IPS-18a (cell line): Measurements from ENCODE around the gene NLRP14.

Source experiments
- H3K27ac ChIP-seq: one replicate; pipeline ENCODE4 v1.5.1; 2013; ENCODE audit warnings: low read length
- H3K27me3 ChIP-seq: one replicate; pipeline ENCODE4 v1.6.1; 2013; ENCODE audit warnings: mild to moderate bottlenecking, low read length; ENCODE audit not compliant: control insufficient read depth, insufficient read depth
- H3K36me3 ChIP-seq: one replicate; pipeline ENCODE4 v1.6.1; 2013; ENCODE audit warnings: low read depth, low read length; ENCODE audit not compliant: control insufficient read depth
- H3K4me1 ChIP-seq: one replicate; pipeline ENCODE4 v1.6.1; 2013; ENCODE audit warnings: low read depth, low read length; ENCODE audit not compliant: control insufficient read depth
- H3K4me3 ChIP-seq: one replicate; pipeline ENCODE4 v1.5.1; 2013; ENCODE audit warnings: low read length
- H3K9ac ChIP-seq: one replicate; pipeline ENCODE4 v1.6.1; 2013; ENCODE audit warnings: mild to moderate bottlenecking, low read length, moderate library complexity
- H3K9me3 ChIP-seq: one replicate; pipeline ENCODE4 v1.6.1; 2013; ENCODE audit warnings: low read depth, low read length; ENCODE audit not compliant: control insufficient read depth

Gene NLRP14

DNA sequence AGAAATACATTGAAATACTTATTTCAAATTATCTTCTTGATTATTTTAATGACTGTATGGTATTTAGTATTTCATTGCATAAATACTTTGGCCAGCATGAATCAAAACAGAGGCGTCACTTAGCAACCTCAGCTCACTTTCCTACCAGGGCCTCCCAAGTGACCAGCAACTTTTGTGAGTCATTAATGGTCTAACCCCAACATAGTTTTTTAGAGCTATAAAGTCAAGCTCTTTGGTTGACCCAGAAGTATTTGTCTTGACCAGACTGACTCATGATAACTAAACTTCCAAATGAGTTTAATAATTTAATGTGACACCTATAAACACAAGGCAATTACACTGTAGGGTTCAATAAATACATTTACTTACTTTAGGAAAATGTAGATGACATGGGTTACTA is 40.6 kb downstream of the NLRP14 start:
- no peaks in the 10 kb centered on the region for H3K36me3 ChIP-seq
- H3K9me3 ChIP-seq: no peaks in the 10 kb centered on the region
- no peak overlapping the region for H3K9ac ChIP-seq
- no peaks in the 10 kb centered on the region for H3K4me1 ChIP-seq
- no peak overlapping the region for H3K4me3 ChIP-seq
- no peaks in the 10 kb centered on the region for H3K27me3 ChIP-seq
- no peak overlapping the region for H3K27ac ChIP-seq

GRCh38 chr11:7062534-7062933 is 42.3 kb downstream of the NLRP14 start:
- Histone ChIP-seq H3K9ac (no peak overlapping the region), H3K27ac (no peak overlapping the region), H3K9me3 (no peaks in the 10 kb centered on the region), H3K27me3 (no peaks in the 10 kb centered on the region), H3K4me3 (no peak overlapping the region), H3K4me1 (no peaks in the 10 kb centered on the region), H3K36me3 (no peaks in the 10 kb centered on the region)

GRCh38 chr11:7072401-7073028 is 52.2 kb downstream of the NLRP14 start:
- no peaks in the 10 kb centered on the region for H3K27me3 ChIP-seq
- H3K4me3 ChIP-seq: no peak overlapping the region
- H3K9me3 ChIP-seq: no peaks in the 10 kb centered on the region
- no peak overlapping the region for H3K27ac ChIP-seq
- no peaks in the 10 kb centered on the region for H3K36me3 ChIP-seq
- no peak overlapping the region for H3K9ac ChIP-seq
- no peaks in the 10 kb centered on the region for H3K4me1 ChIP-seq

DNA sequence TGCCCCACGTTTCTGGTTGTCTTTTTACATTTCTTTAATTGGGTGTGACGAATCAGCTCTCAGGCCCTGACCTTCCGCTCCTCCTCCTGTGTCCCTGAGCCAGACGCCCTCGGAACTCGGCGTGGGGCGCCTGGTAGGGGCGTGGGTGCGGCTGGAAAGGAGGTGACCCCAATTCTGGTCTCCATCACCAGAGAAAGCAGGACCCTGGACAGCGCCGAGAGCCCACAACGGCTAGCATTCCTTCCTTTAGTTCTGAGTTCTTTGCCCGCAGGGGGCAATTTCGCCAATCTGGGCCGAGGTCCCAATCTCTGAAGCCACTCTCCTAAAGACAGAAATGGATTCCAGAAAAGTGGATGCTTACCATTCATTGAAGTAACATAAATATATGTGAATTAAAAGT is 56.8 kb downstream of the NLRP14 start:
- no peaks in the 10 kb centered on the region for H3K36me3 ChIP-seq
- H3K9ac ChIP-seq: no peak overlapping the region
- H3K27ac ChIP-seq: no peak overlapping the region
- no peaks in the 10 kb centered on the region for H3K4me1 ChIP-seq
- H3K27me3 ChIP-seq: no peaks in the 10 kb centered on the region
- H3K4me3 ChIP-seq: no peak overlapping the region
- H3K9me3 ChIP-seq: peaks cover 6% of the 10 kb centered on the region

DNA sequence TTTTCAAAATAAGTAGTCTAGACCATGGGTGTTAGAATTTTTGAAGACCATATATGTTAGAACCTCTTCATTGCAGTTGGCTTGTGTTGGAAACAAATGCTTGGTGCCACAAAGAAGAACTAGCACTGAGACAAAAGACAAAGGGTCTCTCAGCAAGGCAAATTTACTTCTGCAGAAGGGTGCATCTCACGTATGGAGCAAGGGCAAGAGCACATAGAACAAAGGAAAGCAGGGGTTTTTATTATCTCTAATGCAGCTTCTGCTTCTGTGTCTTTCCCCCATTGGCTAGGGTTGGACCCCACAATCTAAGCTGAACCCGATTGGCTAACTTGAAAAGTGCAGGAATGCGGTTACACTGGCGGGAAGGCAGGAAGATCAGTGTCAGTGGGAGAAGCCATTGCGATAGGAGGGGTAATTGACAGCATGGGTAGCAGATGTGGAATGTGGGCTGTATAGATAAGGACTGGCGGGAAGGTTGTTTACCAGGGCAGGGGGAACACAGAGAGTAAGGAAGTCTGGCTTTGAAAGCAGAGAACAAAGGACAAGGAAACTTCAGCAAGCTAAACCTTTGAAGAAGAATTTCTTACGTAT is 59.4 kb downstream of the NLRP14 start:
- H3K4me1 ChIP-seq: no peaks in the 10 kb centered on the region
- H3K27ac ChIP-seq: no peak overlapping the region
- H3K4me3 ChIP-seq: no peak overlapping the region
- no peaks in the 10 kb centered on the region for H3K27me3 ChIP-seq
- H3K9me3 ChIP-seq: peaks cover 6% of the 10 kb centered on the region
- no peaks in the 10 kb centered on the region for H3K36me3 ChIP-seq
- H3K9ac ChIP-seq: no peak overlapping the region

- Histone ChIP-seq H3K4me3 (no peak overlapping the region), H3K27ac (no peak overlapping the region), H3K4me1 (no peaks in the 10 kb centered on the region), H3K9ac (no peak overlapping the region), H3K9me3 (peaks cover 6% of the 10 kb centered on the region), H3K36me3 (no peaks in the 10 kb centered on the region), H3K27me3 (no peaks in the 10 kb centered on the region)
Measured at GRCh38 chr11:7080900-7081299, 60.6 kb downstream of the NLRP14 start.

- no peaks in the 10 kb centered on the region for H3K4me1 ChIP-seq
- peaks cover 6% of the 10 kb centered on the region for H3K9me3 ChIP-seq
- no peaks in the 10 kb centered on the region for H3K27me3 ChIP-seq
- H3K27ac ChIP-seq: no peak overlapping the region
- H3K4me3 ChIP-seq: no peak overlapping the region
- no peak overlapping the region for H3K9ac ChIP-seq
- no peaks in the 10 kb centered on the region for H3K36me3 ChIP-seq
Measured at GRCh38 chr11:7081441-7081840, 61.2 kb downstream of the NLRP14 start.

- H3K36me3 ChIP-seq: no peaks in the 10 kb centered on the region
Measured at GRCh38 chr11:7088921-7089320, 68.6 kb downstream of the NLRP14 start, which contains the start of gene RBMXL2. Gene RBMXL2, plus strand, starts transcription at chr11:7088998. Its CDS starts 123 bp downstream, at chr11:7089121.

GRCh38 chr11:7089328-7090251 is 69.3 kb downstream of the NLRP14 start:
- Histone ChIP-seq H3K9me3 (no peaks in the 10 kb centered on the region), H3K36me3 (no peaks in the 10 kb centered on the region), H3K4me1 (no peaks in the 10 kb centered on the region), H3K27ac (no peak overlapping the region), H3K4me3 (no peak overlapping the region), H3K9ac (no peak overlapping the region), H3K27me3 (no peaks in the 10 kb centered on the region)

More at GRCh38 chr11:7088921-7089320, 68.6 kb downstream of the NLRP14 start, which contains the start of gene RBMXL2:
- H3K9me3 ChIP-seq: no peaks in the 10 kb centered on the region
- no peak within 1 kb of the TSS for H3K9ac ChIP-seq
- no peak within 1 kb of the TSS for H3K27ac ChIP-seq
- no peaks in the 10 kb centered on the region for H3K4me1 ChIP-seq
- no peaks in the 10 kb centered on the region for H3K27me3 ChIP-seq
- H3K4me3 ChIP-seq: no peak within 1 kb of the TSS

DNA sequence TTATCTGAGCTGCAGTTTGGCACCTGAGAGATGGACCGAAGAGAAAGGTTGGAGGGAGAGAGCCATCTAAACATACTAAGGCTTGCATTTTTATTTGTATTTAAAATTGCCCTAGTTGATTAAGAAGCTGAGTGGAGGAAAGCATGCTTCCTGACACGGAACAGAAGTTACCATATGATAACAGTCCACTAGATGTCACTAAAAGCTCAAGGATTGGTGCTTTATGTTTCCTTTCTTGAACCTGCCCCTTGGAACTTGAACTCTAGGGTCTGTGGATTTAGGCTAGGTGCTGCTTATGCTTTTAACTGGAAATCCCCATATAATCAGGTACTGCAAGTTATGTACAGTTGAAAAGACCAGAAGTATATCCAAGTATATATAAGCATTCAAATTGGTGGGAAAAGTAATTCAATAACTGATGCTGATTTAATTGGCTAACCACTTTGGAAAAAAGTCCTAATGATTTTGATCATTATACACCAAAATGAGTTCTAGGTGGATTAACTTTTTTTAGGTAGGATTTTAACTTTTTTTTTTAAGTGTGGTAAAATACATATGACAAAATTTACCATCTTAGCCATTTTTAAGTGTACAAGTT is 78.1 kb downstream of the NLRP14 start:
- H3K9me3 ChIP-seq: no peaks in the 10 kb centered on the region
- H3K4me1 ChIP-seq: no peaks in the 10 kb centered on the region
- no peak overlapping the region for H3K4me3 ChIP-seq
- H3K36me3 ChIP-seq: no peaks in the 10 kb centered on the region
- H3K27me3 ChIP-seq: no peaks in the 10 kb centered on the region
- no peak overlapping the region for H3K9ac ChIP-seq
- H3K27ac ChIP-seq: no peak overlapping the region

- no peak overlapping the region for H3K4me3 ChIP-seq
- H3K27ac ChIP-seq: no peak overlapping the region
- H3K9me3 ChIP-seq: no peaks in the 10 kb centered on the region
- no peaks in the 10 kb centered on the region for H3K27me3 ChIP-seq
- no peaks in the 10 kb centered on the region for H3K4me1 ChIP-seq
- H3K36me3 ChIP-seq: no peaks in the 10 kb centered on the region
- no peak overlapping the region for H3K9ac ChIP-seq
Measured at GRCh38 chr11:7115780-7116179, 95.5 kb downstream of the NLRP14 start.
